Stimulated activated CD4-positive, alpha-beta T cell treated with anti-CD3 and anti-CD28 coated beads, Interleukin-12 subunit alpha, Interleukin-12 subunit beta, amount 100 ng/mL, for 4 hours (primary cell): ENCODE results near the gene C19orf47.

Experiments used
- DNase-seq: peaks from one replicate; pipeline ENCODE4 v3.0.0-alpha.2; 2020

Gene C19orf47, protein sequence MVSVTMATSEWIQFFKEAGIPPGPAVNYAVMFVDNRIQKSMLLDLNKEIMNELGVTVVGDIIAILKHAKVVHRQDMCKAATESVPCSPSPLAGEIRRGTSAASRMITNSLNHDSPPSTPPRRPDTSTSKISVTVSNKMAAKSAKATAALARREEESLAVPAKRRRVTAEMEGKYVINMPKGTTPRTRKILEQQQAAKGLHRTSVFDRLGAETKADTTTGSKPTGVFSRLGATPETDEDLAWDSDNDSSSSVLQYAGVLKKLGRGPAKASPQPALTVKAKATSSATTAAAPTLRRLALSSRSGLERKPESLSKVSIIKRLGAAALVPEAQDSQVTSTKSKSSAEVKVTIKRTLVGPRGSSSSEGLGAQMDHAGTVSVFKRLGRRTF

DNA sequence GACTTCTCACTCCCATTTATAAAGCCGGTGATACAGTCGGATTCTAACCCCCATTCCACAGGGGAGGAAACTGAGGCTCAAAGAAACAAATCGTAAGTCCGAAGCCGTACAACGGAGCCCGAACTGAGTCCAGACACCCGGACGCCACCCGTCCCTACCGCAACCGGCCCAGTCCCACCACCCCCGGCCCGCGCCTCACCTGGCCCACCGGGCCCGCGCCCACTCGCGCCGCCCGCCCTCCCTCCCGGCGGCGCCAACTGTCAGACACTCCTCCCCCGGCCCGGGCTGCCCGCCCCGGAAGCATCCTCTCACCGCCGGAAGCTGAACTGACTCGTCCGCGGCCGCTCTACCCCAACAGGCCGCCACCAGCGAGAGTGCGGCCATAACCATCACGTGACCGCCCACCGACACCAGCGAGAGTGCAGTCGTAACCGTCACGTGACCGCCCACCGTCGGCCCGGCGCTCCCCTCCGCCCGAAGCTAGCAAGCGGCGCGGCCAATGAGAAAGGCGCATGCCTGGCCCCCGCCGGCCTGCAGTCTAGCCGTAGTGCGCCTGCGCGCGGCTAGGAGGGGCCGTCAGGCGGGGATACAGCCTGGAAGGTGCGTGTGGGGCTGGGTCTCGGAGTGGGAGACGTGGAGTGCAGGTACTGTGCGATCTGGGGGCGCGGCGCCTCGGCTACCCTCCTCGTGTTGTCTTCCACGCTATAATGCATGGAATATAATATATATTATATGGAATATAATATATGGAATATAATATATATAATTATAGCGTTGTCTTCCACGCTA is at the start of gene C19orf47, which contains the start of gene PLD3:
C19orf47 (minus strand) TSS at position 273 of the 789 bp plus-strand sequence. CDS start 6,540 bp downstream, outside the sequence.
PLD3 (plus strand) TSS at position 571 of the 789 bp plus-strand sequence. CDS start 17,789 bp downstream, outside the sequence.
- peak; percentile 97 for DNase-seq

DNA sequence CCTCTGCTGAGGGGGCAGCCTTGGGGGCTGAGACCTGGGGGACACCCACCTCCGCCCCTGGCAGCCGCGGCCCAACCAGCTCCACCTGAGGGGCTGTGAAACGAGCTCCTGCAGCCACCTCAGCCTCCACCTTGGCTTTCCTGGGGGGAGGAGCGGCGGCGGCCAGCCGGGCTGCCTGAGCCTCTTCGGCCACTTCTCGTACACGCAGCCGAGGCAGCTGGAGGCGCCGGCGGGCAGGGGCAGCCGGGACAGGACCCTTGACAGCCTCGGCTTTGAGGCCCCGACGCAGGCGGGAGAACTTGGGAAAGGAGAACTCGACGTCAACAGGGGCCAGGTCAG is 49.3 kb upstream of the C19orf47 start:
- no peak for DNase-seq

DNA sequence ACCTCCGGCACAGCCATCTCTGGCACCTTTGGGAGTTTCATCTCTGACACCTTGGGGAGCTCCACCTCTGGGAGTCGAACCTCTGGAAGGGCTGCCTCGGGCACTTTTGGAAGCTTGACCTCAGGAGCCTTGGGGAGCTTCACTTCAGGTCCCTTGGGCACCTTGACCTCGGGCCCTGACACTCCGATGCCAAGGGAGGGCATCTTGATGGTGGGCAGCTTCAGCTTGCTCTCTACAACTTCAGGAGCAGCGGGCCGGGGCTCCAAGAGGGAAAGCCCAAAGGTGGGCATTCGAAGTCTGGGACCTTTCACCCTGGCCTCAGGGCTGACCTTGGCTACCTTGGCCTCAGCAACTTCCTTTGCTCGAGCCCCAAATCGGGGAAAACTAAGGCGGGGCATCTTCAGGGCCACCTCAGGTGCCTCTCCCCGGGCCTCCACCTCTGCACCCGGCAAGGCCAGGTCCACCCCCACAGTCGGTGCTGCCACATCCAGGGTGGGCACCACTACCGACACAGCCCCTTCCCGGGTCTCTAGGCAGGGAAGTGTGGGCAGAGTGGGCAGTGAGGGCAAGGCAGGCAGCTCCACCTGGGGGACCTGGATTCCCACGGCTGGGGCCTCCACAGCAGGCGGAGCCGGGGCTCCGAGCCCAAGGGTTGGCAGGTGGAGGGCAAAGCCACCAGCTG is 48.8 kb upstream of the C19orf47 start:
- DNase-seq: no peak

DNA sequence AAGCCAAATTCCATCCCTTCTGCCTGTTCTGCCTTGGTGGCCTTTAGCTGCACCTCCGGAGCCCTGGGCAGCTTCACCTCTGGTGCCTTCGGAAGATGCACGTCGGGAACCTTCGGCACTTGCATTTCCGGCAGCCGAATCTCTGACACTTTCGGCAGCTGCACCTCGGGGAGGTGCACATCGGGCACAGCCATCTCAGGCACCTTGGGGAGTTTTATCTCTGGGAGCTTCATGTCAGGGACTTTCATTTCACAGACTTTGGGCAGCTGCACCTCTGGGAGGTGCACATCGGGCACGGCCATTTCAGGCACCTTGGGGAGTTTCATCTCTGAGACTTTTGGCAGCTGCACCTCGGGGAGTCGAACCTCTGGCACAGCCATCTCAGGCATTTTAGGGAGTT is 47.8 kb upstream of the C19orf47 start:
- no peak for DNase-seq

DNA sequence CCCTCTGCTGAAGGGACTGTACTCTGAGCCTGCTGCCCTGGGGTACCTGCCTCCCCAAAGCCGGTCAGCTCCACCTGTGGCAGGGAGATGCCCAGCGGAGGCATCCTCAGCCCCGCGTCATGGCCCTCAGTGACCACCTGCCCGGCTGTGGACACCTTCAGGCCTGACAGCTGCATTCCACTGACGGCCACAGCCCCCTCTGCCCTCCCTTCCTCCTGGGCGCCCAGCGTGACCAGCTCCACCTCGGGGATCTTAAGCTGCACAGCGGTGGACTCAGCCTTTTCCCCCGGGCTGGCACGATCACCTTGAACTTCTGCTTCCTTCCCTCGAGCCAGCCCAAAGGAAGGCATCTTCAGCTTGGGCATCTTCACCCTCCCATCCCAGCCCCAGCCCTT is 46.6 kb upstream of the C19orf47 start:
- DNase-seq: no peak

DNA sequence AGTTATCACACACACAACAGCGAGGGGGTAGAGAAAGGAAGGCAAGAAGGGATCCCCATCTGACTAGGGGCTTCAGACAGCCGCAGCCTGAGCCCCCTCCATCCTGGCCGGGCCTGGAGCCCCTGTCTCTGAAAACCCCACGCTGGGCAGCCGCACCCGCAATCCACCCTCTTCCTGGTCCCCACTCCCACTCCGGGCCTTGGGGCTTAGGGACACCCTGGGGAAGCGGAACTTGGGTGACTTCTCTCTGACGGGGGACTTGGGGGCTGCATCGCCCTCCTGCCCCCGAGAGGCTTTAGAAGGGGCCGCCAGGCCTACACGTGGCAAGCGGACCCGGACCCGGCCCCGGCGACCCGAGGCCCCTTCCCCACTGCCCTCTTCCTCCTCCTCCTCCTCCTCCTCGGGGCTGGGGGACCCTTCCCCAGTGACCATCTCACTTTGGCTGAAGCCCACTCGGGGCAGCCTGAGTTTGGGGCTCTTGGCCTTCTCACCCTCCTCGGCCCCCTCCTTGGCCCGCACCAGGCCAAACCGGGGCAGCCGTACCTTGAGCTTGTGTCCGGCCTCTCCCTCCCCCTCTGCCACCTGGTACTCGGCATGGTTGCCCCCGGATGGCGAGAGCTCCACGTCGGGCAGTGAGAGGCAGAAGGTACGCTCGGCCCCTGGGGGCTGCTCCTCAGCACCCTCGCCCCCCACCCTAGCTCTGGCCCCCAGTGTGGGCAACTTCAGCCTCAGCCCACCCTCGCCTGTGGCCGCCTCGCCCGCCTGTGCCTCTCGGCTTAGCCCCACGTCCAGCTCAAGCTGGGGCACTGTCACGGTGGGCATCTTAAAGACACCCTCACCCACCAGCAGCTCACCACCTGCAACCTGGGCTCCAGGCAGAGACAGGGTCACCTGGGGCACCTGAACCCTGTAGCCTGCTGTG is 46.0 kb upstream of the C19orf47 start:
- DNase-seq: no peak

DNA sequence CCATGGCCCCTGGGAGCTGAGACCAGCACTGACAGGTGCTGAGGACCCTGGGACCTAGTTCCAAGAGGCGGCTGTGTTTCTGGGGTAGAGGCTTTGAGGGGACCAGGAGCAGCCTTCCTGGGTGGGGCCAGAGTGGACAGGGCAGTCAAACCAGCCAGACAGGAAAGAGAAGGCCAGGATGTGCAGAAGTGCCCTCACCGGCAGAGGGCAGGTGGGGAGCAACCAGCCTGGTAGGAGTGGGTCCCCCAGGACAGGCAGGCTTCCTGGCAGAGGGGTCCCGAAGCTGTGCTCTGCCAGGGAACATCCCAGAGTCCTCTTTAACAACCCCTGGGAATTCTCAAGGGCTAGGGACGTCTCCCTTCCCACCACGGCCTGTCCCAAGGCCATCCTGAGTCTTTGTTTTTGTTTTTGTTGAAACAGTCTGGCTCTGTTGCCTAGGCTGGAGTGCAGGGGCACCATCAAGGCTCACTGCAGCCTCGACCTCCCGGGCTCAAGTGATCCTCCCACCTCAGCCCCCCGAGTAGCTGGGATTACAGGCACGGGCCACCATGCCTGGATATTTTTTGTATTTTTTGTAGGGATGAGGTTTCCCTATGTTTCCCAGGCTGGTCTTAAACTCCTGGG is 44.8 kb upstream of the C19orf47 start:
- DNase-seq: no peak

DNA sequence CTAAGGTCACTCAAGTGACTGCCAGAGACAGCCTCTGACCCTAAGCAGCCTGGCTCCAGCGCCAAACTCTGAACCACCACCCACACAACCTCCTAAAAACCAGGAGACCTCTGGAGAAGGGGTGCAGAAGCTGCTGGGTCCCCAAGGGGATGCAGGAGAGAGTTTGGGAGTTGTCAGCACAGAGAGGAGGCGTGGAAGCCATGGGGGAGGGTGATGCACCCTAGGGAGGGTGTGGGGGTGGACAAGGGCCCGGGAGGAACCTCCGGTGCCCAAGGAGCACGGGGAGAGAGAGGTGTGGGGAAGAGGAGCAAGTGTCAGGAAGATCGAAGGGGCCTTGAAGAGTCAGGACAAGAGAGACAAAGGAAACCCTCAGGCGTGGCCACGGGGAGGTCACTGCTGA is 43.9 kb upstream of the C19orf47 start:
- DNase-seq: no peak

DNA sequence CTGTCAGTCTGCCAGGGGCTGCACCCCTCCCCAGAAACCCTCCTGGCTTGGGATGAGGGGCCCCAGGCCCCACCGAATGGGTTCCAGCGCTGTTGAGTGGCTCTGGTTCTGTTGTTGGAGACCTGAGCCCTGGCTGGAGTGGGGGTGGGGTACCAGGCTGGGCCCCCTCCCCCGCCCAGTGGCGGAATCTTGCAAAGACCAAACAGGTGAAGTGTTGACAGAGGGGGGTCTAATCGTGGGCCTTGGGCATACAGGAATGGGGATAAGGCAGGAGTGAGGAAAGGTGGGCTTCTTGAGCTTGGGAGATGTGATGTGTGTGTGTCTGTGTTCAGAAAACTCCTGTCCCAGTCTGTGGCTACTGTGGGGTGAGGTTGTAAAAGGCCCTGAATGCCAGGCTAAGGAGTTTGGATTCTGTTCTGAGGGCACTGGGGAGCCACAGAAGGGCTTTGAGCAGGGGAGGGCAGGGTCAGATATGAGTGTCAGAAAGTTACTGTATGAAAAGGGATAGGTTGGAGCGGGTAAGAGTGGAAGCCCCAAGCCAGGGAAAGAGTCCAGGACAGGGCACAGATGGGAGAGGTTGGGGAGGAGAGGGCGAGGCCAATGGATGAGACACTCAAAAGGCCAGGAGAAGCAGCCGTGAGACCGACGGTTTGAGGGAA is 42.0 kb upstream of the C19orf47 start, which contains the start of gene HIPK4:
HIPK4 (minus strand) TSS at position 98 of the 659 bp plus-strand sequence. CDS start 279 bp downstream, outside the sequence.
- DNase-seq: no peak

DNA sequence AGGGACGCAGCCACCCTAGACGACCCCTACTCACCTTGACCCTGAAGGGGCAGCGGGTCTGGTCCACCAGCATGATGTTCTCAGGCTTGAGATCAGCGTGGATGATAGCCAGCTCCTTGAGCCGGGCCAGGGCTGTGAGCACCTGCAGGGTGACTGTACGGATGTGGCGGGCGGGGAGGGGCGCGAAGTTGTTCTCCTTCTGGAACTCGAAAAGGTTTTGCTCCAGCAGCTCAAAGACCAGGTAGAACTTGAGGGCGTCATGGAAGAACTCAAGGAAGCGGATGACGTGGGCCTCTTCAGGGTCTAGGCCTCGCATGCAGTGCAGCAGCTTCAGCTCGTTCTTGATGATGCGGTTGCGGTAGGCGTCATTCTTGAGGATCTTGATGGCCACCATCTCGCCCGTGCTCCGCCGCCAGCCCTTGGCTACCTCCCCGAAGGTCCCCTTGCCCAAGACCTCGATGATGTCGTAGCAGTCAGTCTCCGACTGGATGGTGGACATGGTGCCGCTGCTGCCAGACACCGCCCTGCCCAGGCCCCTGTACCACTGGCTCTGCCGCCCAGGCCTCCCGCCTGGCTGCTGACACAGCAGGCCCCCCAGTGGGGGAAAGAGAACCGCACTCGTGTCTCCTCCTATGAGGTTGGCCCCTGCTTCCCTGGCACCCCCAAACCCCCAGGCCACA is 41.3 kb upstream of the C19orf47 start:
- no peak for DNase-seq

DNA sequence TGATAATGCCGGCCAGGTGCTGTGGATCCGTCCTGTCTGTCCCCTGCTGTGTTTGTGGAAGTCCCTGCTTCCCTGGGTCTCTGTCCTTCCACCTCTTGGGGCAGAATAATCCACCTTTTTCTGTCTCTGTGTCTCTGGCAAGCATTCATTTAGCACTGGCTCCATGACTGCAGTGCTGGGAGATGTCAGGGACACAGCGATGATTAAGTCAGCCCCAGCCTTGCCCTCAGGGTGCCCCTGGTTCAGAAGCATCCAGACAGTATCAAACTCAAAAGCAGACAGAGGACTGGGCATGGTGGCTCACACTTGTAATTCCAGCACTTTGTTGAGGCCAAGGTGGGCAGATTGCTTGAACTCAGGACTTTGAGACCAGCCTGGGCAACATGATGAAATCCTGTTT is 40.3 kb upstream of the C19orf47 start:
- no peak for DNase-seq

DNA sequence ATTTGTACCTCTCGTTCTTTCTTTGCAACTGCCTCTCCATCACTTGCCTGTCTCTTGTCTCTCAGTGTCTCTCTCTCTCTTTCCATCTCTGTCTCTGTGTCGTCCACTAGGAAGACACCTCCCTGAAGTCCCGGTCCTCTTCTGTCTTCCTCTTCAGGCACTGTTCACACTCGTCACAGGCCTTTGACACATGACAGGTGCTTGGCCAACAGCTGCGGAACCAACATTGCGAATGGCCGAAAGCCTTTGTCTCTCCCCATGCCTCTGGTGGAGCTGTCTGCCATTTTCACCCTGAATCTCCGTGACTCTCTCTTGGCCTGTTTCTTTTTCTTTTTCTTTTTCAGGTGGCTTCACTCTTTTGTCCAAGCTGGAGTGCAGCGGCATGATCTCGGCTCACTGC is 39.0 kb upstream of the C19orf47 start:
- no peak for DNase-seq

DNA sequence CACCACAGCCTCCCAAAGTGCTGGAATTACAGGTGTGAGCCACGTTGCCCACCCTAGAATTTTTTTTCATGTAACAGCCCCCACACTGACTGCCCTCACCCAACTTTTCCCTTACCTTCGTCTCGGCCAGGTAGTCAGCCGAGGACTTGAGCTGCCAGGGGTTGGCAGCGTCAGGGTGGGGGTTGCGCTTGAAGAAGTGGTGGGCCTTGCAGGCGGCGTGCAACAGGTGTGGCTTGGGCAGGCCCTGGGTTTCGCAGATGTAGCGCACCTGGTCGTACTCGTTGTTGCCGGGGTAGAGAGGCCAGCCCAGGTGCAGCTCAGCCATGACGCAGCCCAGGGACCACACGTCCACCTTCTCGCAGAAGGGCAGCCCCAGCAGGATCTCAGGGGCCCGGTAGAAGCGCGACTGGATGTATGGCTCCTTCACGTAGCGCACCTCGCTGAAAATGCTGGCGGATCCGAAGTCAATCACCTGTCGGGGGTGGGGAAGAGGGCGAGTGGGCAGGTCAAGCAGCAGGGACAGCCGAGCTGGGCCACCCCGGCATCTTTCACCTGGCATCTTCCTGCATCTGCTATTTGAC is 35.6 kb upstream of the C19orf47 start:
- no peak for DNase-seq

DNA sequence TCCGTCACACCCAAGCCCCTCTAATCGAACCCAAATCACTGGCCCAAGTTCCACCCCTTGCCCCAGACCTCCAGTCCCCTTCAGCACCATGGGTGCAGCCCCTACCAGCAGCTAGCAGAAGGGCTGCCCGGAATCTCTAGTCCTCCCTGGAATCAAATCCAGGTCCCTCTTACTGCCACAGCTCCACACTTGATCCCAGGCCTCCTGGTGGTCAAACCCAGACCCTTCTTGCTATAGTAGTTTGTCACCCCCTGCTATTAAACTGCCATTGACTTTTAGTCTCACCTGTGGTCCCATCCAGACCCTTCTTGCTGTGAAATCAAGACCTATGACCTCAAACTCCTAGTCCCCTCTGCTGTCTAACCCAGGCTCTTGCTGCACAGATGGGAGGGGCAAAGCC is 33.1 kb upstream of the C19orf47 start:
- DNase-seq: no peak

DNA sequence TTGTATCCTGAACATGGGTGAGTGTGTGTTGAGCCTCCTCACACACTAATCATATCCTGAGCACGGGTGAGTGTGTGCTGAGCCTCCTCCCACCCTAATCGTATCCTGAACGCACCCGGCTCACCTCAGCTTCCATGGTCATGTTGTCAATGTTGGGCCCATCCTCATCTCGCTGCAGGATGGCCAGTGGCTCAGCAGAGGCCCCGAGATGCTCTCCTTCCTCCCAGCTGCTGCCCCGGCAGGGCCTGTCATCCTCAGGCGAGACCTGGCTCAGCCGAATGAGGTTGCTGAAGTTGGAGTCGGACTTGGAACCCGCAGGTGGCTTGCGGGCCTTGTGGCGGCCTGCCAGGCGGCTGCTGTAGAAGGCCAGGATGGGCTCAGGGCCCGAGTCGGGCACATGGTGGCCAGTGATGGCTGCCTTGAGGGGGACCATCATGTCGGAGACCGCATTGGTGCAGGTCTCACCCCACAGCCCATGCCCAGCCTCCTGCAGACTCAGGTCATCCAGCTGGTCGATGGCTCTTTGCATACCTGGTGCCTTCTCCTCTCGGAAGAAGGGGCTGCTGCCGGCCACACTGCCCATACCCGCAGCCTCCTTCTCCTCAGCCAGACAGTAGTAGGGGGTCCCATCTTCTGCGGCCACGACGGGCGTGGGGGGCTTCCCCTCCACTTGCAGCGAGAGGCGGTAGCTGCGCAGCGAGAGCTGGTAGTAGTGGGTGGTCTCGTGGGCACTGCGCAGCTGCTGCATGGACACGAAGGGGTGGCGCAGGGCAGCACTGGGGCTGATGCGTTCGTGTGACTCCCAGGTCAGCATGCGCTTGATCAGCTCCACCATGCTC is 32.2 kb upstream of the C19orf47 start:
- DNase-seq: no peak

DNA sequence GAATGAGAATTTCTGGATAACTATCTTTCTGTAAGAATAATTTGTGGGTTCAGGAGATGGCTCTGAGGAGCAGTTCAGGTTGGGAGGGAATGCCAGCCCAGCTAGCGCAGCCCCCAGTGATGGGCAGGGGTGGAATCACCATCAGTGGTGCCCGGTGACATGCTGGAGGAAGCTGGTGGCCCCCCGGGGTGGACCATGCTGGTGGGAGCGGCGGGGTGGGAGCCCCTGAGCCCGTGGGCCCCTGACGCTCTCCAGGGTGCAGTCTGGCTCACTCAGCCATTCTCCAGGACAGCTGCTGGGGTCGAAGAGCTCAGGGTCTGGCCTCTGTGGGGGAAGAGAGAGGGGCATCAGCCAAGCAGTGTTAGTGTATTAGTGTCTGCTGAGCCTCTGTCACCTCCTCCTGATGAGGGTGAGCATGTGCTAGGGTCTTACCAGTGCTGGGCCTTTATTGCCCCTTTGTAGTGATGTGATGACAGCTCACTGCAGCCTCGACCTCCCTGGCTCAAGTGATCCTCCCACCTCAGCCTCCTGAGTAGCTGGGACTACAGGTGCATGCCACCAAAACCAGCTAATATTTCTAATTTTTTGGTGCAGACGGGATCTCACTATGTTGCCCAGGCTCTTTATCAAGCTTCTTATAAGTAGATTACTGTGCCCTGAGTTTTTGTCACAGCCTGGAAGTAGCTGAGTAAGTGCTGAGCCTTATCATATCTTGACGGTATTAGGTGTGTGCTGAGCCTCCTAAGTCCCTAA is 31.4 kb upstream of the C19orf47 start:
- no peak for DNase-seq

DNA sequence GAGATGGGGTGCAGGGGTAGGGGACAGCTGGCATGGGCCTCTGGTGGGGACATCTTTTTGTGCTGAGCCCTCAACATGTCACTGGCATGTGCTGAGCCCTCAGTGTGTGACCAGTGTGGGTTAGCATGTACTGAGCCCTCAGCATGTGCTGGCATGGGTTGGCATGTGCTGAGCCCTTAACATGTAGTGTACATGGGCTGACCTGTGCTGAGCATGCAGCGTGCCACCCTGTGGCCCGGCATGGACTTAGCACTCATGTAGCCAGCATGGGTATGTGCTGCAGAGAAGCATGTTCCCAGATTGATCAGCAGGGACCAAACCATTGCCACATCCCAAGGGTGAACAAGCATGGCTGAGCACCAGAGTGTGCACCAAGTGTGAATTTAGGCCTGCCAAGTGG is 30.3 kb upstream of the C19orf47 start:
- DNase-seq: no peak

DNA sequence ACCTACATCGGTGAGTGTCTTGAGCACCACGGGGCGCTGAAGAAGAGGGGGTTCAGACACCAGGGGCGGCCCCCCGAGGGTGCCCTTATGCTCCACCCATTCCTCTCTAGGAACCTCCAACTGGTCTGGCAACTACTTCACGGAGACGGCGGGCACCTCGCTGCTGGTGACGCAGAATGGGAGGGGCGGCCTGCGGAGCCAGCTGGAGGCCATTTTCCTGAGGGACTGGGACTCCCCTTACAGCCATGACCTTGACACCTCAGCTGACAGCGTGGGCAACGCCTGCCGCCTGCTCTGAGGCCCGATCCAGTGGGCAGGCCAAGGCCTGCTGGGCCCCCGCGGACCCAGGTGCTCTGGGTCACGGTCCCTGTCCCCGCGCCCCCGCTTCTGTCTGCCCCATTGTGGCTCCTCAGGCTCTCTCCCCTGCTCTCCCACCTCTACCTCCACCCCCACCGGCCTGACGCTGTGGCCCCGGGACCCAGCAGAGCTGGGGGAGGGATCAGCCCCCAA is 29.7 kb upstream of the C19orf47 start:
- DNase-seq: no peak
